CD4-positive, alpha-beta T cell treated with Interleukin-4 for 1 hour (primary cell): ENCODE measurements around the gene POLE3.
"Not testable (repeated sequence)": the region's sequence is repeated elsewhere in the genome, so short reads cannot be mapped to it uniquely, and the experiment has no call there.

ENCODE experiments used
- DNase-seq, 2 donors: peaks; one replicate each; pipeline ENCODE4 v3.0.0-alpha.2; 2020 to 2022

POLE3 gene

DNA sequence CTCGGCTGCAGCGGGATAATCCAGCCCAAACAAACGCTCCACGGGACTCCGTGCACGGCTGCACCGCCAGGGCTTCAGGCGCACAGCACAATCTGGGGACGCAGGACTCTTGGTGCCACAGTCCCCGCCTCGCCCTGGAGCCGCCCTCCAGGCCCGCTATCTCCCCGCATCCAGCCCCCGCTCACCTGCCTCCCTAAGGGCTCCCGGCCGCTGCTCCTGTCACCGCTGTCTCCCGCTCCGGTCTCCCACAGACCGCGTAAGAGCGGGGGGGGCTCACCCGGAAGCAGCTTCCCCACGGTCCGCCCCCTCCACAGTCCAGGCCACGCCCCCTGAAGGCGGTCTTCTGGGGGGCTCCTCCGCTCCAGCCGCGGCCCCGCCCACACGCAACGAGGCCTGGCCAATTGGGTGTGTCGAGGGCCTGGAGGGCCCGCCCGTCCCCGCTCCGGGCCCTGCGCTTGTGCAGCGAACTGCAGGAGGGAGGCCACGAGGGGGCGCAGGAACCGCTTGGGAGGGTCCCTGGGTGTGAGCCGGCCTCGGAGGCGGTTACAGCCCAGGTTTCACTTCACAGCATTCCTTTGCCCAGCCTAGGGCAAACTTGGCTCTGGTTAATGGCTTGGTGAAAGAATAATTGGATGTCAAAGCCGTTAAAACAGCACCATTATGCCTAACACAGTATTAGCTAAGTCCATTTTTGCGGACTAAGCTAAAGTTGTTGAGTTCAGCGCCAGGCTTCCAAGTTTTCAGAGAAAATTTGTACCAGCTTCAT, 9.3 kb downstream of the POLE3 start, which contains the start of gene ALAD:
Gene ALAD (minus strand): TSS at position 258 of the 766 bp plus-strand sequence. CDS start 7,725 bp downstream, outside the sequence.
- peak; percentile 99 for DNase-seq

GRCh38 chr9:113399646-113400200, 10.8 kb downstream of the POLE3 start:
- no peak for DNase-seq

- DNase-seq: no peak
Measured at GRCh38 chr9:113398796-113399195, 11.7 kb downstream of the POLE3 start.

DNA sequence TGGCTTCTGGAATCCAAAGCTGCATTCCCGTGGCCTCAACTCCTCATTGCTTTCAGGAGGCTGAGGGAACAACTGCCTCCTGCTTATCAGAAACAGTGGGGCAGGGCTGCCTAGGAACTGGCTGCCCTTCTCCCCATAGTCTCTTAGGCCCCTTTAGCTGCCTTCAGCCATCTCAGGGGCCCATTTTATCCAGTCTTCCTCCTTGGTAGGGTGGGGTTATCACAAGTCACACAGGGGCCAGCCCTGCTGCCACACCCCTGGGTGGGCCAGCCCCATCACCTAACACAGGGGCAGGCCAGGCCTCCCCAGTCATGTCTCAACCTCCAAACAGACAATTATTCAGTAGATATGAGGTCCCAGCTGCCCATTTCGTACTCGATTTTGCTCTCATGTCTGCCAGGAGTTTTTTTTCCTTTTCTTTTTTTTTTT, 13.3 kb downstream of the POLE3 start:
- DNase-seq: no peak

- no peak for DNase-seq
Measured at GRCh38 chr9:113395000-113395861, 15.2 kb downstream of the POLE3 start.

DNA sequence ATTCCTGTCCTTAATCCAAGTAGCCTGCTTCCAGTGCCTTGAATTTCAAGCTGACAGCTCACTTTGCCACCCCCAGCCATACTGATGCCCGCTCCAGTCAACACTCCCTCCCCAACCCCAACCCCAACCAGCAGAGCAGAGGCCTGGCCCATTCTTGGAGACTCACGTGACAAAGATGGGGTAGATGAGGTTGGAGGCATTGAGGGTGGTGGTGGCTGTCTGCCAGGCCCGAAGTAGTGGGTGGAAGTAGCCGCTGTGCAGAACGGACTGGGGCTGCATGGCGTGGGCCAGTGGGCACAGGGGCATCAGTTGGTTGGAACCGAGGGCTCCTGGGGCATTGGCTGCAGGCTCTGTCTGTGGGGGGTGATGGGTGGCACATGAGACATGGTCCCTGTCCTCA, 17.2 kb downstream of the POLE3 start:
- DNase-seq: no peak

DNA sequence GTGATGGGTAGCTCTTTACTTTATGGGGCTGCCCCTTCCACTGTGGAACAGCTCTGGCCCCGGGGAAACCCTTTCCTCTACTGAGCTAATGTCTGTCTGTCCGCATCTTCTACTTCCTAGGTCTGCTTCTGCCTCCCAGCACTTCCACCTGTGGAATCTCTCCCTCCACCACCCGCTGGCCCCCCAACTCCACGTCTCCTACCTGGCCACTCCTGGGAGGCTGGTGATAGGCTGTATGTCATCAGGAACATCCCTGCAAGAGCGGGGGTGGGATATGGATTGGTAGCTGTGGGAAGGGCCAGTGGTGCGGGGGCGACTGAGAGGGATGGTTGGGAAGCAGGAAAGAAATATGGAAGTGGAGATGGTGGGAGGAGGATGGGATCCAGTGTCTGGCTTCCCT, 18.6 kb downstream of the POLE3 start:
- no peak for DNase-seq

GRCh38 chr9:113390192-113390960, 20.1 kb downstream of the POLE3 start:
- DNase-seq: no peak

DNA sequence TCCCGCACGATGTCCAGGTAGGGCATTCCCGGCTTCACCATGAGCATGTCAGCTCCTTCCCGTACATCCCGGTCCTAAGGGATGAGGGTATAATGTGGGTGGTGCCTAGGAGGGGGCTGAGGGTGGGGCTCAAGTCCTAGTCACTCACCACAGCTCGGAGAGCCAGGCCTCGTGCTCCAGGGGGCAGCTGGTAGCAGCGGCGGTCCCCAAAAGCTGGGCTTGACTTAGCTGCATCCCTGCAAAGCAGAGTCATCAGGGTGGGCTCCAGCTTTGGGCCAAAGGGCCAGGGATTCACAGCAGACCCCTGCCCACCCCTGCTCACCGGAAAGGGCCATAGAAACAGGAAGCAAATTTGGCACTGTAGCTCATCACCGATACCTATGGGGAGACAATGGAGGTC, 21.0 kb downstream of the POLE3 start:
- DNase-seq: no peak

- no peak for DNase-seq
Measured at GRCh38 chr9:113388833-113389232, 21.6 kb downstream of the POLE3 start.

DNA sequence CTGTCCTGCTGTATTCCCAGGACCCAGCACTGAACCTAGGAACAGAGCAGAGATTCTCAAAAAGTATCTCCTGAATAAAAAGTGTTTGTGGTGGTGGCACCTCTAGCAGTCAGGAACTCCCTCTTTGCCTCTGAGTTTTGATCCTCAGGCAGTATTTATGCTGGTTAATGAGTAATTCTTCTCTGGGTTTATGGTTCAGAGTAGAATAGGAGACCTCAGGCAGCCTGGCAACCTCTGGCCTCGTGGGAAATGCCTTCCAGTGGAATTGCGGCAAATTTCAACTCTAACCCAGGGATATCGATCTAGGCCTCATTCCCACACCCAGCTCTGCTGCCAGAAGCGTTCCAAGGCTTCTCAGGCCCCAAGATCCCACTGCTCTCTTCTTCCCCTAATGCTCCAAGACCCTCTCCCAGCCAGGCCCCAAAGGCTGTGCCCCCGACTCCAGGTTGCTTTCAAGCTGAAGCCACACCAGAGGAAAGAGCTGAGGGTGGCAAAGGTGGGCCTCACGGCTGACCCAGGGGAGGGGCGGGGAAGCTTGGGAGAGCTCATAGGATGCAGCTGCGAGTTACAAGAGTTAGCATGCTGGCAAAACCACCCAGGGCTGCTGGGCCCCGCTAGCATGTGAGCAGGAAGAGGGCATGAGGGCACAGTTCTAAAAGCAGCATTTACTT, 22.8 kb downstream of the POLE3 start:
- DNase-seq: no peak

- no peak for DNase-seq
Measured at GRCh38 chr9:113386571-113387393, 23.7 kb downstream of the POLE3 start.

DNA sequence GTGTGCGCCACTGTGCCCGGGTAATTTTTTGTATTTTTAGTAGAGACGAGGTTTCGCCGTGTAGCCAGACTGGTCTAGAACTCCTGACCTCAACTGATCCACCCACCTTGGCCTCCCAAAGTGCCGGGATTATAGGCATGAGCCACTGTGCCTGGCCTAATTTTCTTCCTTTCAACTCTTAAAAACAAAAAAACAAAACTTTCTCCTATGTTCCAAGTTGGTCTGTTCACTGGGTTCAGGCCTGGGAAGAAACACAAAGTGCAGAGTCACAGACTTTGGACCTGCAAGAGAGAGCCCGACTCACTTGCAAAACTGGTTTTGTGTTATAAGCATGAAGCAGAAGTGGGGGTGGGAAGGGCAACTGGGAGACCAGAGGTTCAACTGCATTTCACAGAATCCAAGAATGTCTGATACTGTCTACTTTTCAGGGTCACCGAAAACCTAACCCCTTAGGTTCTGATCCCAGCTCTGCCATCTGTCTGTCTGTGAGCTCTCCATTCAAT, 28.5 kb downstream of the POLE3 start:
- DNase-seq: no peak

GRCh38 chr9:113381441-113381840, 29.0 kb downstream of the POLE3 start:
- not testable (repeated sequence) for DNase-seq

GRCh38 chr9:113380869-113381378, 29.6 kb downstream of the POLE3 start:
- DNase-seq: no peak

GRCh38 chr9:113379829-113380210, 30.7 kb downstream of the POLE3 start:
- DNase-seq: not testable (repeated sequence)

- not testable (repeated sequence) for DNase-seq
Measured at GRCh38 chr9:113379094-113379828, 31.2 kb downstream of the POLE3 start.

GRCh38 chr9:113376634-113377567, 33.6 kb downstream of the POLE3 start, which contains the start of gene HDHD3:
Gene HDHD3 (minus strand): TSS chr9:113376986. CDS start chr9:113374354, 2,632 bp downstream.
- DNase-seq: peak; percentile 80 to 87
